ENCODE measurements around the gene LYRM4.

Gene LYRM4

DNA sequence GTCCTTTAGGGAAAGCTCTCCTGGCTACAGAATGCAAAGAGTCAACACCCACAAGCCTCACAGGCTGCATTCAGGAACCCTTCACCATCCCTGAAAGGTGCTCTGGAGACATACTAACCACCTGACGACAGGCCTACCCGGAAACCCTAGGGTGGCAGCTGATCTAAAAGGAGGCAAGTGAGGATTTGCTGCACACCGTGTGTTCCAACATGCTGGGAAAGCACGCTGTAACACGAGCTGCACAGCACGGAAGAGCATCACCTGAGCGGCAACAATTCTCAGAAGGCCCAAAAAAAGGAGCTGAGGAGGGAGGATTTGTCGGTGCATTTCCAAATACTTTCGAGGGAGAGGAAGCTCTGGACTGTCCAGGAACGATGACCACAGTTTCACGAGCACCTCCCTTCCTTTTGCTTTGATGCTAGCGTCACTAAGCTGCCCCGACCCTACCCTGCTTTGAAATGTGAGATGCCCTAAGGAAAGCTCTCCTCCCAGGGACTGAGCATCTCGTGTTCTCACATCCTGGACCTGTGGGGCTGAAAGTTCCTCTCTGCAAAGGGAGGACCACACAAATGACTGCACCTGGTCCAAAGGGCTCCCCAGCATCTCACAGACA, 88.6 kb downstream of the LYRM4 start:
- DNase-seq = no peak

- no peak for DNase-seq
Measured at GRCh38 chr6:5167501-5167900, 93.2 kb downstream of the LYRM4 start.

DNA sequence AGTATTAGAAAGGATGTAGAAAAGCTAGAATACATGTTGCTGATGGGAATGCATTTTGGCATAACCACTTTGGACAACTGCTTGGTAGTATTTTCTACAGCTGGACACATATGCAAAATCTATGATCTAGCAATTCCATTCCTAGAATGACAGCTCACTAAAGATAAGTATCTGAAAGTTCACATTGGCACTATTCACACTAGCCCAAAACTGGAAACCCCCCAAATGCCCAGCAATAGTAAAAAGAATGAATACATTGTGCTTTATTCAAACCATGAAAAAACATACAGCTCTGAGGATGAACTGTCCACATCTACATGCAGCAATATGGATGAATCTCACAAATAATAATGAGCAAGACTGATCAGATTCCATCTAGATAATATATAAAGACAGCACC, 96.7 kb downstream of the LYRM4 start:
- DNase-seq = no peak

DNA sequence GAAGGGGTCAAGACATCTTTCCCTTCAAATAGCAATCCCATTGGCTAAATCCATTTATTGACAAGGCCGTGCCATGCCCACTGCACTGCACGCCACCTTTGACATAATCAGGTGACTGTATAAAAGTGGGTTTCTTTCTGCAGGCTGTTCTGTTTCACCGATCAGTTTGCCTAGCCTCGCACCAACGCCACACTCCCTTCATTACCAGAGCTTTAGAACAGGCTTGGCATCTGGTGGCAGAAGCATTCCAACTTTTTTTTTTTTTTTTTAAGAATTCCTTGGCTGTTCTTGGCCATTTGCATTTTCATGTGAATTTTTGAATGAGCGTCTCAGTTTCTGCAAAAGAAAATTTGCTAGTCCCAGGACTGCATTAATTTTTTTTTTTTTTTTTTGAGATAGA, 97.5 kb downstream of the LYRM4 start:
- no peak for DNase-seq

DNA sequence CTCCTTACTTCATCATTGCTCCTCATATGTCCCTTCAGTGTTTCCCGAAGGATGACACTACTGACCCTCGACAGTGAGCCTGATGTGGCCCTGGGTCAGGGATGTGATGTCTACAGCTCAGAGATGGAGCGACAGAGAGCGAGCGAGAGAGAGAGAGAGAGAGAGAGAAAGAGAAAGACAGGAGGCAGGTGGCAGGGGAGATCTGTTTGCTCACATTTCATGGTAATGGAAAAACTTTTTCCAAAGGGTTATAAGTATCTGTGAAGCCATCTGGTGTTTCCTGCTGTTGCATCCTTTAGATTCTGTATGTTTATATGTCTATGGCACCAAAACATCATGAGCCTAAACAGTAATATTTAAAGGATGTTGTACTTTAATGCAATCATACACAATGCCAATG, 98.4 kb downstream of the LYRM4 start:
- no peak for DNase-seq

GRCh38 chr6:5160206-5160605, 100.5 kb downstream of the LYRM4 start:
- no peak for DNase-seq

DNA sequence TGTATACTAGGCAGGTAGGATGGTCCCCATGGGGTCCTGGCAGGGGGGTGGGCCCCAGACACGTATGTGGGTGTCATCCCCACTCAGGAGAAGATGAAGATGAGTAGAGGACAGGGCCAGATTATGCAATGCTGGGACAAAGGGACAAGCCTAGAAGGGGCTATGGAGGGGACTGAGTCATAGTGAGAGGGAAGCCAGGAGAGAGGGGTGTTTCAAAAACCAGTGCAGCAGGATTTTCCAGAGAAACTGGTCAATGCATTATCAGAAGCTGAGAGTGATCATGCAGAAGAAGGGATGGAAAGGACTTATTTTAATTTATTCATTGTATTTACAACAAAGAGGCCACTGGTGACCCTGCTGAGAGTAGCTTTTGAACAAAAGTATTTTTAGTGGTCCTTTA, 101.6 kb downstream of the LYRM4 start:
- DNase-seq = no peak

- DNase-seq = no peak
Measured at GRCh38 chr6:5158180-5158579, 102.6 kb downstream of the LYRM4 start.

DNA sequence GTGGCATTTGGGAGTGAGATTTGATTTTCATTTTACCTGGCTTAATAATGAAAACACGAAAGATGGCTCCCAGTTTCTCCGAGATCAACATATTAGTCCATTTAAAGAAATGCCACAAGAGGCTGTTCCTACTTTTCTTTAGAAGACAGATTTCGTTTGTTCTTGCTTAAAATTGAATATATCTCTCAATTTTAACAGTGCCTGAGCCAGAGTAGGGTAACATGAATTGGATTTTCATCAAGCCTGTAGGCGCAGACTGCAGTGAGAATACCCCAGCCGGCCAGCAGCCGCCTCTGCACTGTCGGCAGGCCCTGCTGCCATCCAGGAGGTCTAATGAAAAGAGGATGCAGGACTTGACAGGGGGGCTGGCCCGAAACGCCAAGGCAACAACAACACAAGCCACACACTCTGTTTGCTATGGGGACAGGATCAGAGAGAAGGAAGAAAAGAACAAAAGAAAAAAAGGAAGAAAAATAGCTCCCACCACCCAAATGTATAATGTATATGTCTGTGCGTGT, 103.1 kb downstream of the LYRM4 start:
- no peak for DNase-seq

DNA sequence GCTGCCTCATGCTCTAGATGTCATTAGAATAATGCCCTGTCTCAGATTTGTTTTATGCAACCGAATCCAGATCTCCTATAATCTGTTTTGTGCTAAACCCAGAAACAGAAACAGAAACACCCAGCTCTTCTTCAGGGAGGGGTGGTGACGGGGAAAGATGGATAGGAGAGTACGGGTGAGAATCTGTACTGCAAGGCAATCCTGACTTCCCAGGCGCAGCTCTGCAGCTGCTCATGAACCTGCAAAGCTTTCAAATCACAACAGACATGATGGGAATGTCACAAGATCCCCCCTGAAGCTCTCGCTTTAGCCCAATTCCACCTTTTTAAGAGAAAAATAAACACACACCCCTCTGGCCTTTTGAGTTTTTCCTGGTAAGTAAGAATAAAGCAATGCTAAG, 104.1 kb downstream of the LYRM4 start:
- no peak for DNase-seq

GRCh38 chr6:5155906-5156305, 104.8 kb downstream of the LYRM4 start:
- DNase-seq = no peak

GRCh38 chr6:5153186-5153585, 107.6 kb downstream of the LYRM4 start:
- no peak for DNase-seq

- no peak for DNase-seq
Measured at GRCh38 chr6:5152460-5152859, 108.3 kb downstream of the LYRM4 start.

DNA sequence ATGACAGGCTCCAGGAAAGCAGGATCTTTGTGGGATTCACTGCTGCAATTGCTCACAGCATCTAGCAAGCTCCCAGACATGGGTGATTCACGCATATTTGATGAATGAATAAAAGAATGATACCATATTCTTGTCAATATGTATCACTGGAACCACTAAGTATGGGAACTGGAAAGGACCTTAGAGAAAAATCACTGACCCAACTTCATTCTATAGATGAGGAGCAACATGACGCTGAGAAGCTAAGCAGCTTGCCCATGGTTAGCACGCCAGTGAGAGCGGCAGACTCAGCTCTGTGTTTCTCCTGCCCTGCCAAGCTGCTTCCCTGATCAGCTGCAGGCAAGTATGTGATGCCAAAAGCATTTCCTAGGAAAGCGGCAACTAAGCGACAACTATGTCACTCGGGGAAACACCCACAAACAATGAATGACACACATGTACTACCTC, 108.8 kb downstream of the LYRM4 start:
- no peak for DNase-seq

- DNase-seq = no peak
Measured at GRCh38 chr6:5151360-5151954, 109.3 kb downstream of the LYRM4 start.

- DNase-seq = no peak
Measured at GRCh38 chr6:5150551-5151075, 110.1 kb downstream of the LYRM4 start.

GRCh38 chr6:5149891-5150290, 110.9 kb downstream of the LYRM4 start:
- no peak for DNase-seq

DNA sequence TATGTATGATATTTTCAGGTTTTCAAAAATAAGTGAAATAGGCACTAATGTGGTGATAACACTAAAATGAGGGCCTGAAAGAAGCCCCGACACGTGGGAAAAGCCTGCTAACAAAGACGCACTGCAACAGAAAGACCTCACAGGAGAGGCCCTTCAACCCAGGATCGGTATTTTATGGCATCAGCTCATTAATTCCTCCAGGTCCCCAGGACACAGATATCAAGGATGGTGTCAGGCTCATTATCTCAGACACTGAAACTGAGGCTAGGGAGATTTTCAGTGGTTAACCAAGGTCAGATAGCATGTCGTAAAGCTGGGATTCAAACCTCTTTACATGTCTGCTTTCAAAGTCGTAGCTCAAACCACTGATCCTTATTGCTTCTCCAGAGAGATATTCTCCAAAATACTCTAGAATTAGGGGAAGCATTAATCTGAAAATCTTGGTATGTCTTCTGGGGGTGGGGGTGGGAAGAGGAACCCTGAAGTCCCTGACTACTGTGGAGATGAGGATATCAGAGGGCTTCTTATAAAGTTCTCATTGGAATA, 111.5 kb downstream of the LYRM4 start:
- no peak for DNase-seq

GRCh38 chr6:5146398-5146797, 114.4 kb downstream of the LYRM4 start:
- DNase-seq = no peak

GRCh38 chr6:5143634-5144311, 117.0 kb downstream of the LYRM4 start:
- peak; percentile 88 for DNase-seq

- no peak for DNase-seq
Measured at GRCh38 chr6:5142915-5143314, 117.8 kb downstream of the LYRM4 start.

DNA sequence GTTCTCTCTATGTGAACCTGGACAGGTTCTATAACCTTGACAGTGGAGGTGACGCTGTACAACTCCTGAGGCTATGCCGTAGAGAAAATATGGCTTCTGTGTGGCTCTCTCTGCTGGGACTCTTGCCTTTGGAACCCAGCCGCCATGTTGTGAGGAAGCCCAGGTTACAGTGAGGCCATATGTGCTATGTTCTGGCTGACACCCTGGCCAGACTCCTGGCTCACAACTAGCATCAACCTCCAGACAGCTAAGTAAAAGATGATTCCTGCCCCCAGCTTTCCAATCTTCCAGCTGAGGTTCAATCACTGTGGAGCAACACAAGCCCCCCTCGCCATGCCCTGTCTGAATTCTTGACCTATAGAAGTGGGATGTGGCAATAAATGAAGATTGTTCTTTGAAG, 118.6 kb downstream of the LYRM4 start:
- DNase-seq = no peak

GRCh38 chr6:5141046-5141445, 119.7 kb downstream of the LYRM4 start:
- DNase-seq = no peak
